Suprapubic skin (tissue), 4 donors: Measurements from ENCODE around the gene EXD3.

Experiments used
- EP300 ChIP-seq: sonication (generic); formaldehyde crosslinking; IDR thresholded peaks from one replicate; pipeline ENCODE4 v1.6.1; 2017; ENCODE audit warnings: antibody characterized with exemption
- POLR2A ChIP-seq, 2 donors: fragments of 450-650 bp; IDR thresholded peaks; one replicate each; pipeline ENCODE4 v1.6.1; 2017; ENCODE audit warnings: antibody characterized with exemption in 2 of 2, mild to moderate bottlenecking in 2 of 2, moderate library complexity in 2 of 2
- POLR2AphosphoS5 ChIP-seq, 3 donors: sonication (generic); formaldehyde crosslinking; IDR thresholded peaks; one replicate each; pipeline ENCODE4 v1.6.1; 2017; ENCODE audit warnings: antibody characterized with exemption in 3 of 3

- TF ChIP-seq POLR2A (IDR thresholded peaks at IDR 0.05) (no peak), POLR2AphosphoS5 (IDR thresholded peaks at IDR 0.05) (no peak), EP300 (no peak)
Measured at GRCh38 chr9:137379761-137380161, 43.2 kb downstream of the EXD3 start.
